Measurements from ENCODE around the gene PIGH.

The PIGH gene

GRCh38 chr14:67607646-67608045, 7.6 kb upstream of the PIGH start:
- ATAC-seq: no peak
- no peak for TF ChIP-seq CSRNP3 (CRISPR knock-in tag; IDR thresholded peaks at IDR 0.05)
- TF ChIP-seq ZNF70 (CRISPR knock-in tag; IDR thresholded peaks at IDR 0.05): no peak
- no peak for TF ChIP-seq ZFP3 (CRISPR knock-in tag; IDR thresholded peaks at IDR 0.05)
- TF ChIP-seq CREB5 (CRISPR knock-in tag; IDR thresholded peaks at IDR 0.05; ENCODE audit: low read depth): no peak
- TF ChIP-seq ISL1 (CRISPR knock-in tag; IDR thresholded peaks at IDR 0.05): no peak

GRCh38 chr14:67602995-67603545, 3.0 kb upstream of the PIGH start:
- TF ChIP-seq BACH2 (CRISPR knock-in tag; IDR thresholded peaks at IDR 0.05; ENCODE audit: borderline replicate concordance): no peak
- TF ChIP-seq ZNF8 (CRISPR knock-in tag; IDR thresholded peaks at IDR 0.05): no peak
- no peak for TF ChIP-seq CREB5 (CRISPR knock-in tag; IDR thresholded peaks at IDR 0.05; ENCODE audit: low read depth)
- no peak for TF ChIP-seq OSR1 (CRISPR knock-in tag; IDR thresholded peaks at IDR 0.05)
- no peak for TF ChIP-seq POU6F1 (CRISPR knock-in tag; IDR thresholded peaks at IDR 0.05; ENCODE audit: borderline replicate concordance, low read depth)
- TF ChIP-seq TOX (CRISPR knock-in tag; IDR thresholded peaks at IDR 0.05; ENCODE audit: borderline replicate concordance): no peak
- no peak for TF ChIP-seq TCF4 (CRISPR knock-in tag; IDR thresholded peaks at IDR 0.05; ENCODE audit: borderline replicate concordance)
- no peak for TF ChIP-seq SNAI2 (CRISPR knock-in tag; IDR thresholded peaks at IDR 0.05)
- TF ChIP-seq CSDC2 (CRISPR knock-in tag; IDR thresholded peaks at IDR 0.05): no peak
- no peak for TF ChIP-seq ESRRG (CRISPR knock-in tag; IDR thresholded peaks at IDR 0.05)
- TF ChIP-seq ZFP30 (CRISPR knock-in tag; IDR thresholded peaks at IDR 0.05): no peak
- no peak for TF ChIP-seq ZC3H10 (CRISPR knock-in tag; IDR thresholded peaks at IDR 0.05)
- no peak for TF ChIP-seq ISL1 (CRISPR knock-in tag; IDR thresholded peaks at IDR 0.05)
- TF ChIP-seq RARB (CRISPR knock-in tag; IDR thresholded peaks at IDR 0.05): no peak
- no peak for TF ChIP-seq ZNF565 (CRISPR knock-in tag; conservative IDR thresholded peaks at IDR 0.05; ENCODE audit: low read depth)
- no peak for TF ChIP-seq CSRNP3 (CRISPR knock-in tag; IDR thresholded peaks at IDR 0.05)
- no peak for TF ChIP-seq PATZ1 (CRISPR knock-in tag; IDR thresholded peaks at IDR 0.05; ENCODE audit: borderline replicate concordance)
- no peak for TF ChIP-seq PPARA (CRISPR knock-in tag; IDR thresholded peaks at IDR 0.05; ENCODE audit: borderline replicate concordance)
- no peak for TF ChIP-seq ZFP3 (CRISPR knock-in tag; IDR thresholded peaks at IDR 0.05)
- no peak for TF ChIP-seq TSHZ2 (CRISPR knock-in tag; IDR thresholded peaks at IDR 0.05)
- ATAC-seq: no peak

All from SK-N-SH treated with all-trans-retinoic acid at 6 μM for 48 hours (cell line).